ENCODE data around the gene DHRS13.

GRCh38 chr17:28853295-28853694 lies 49.6 kb downstream of the DHRS13 start:
- TF ChIP-seq MAX (IDR thresholded peaks at IDR 0.05) (no peak), POLR2A (IDR thresholded peaks at IDR 0.05; ENCODE audit: low read length) (no peak), CTCF (IDR thresholded peaks at IDR 0.05) (no peak), EP300 (IDR thresholded peaks at IDR 0.05) (no peak), CEBPB (IDR thresholded peaks at IDR 0.05) (no peak), KDM5A (IDR thresholded peaks at IDR 0.05) (no peak), NPAS2 (CRISPR knock-in tag; IDR thresholded peaks at IDR 0.05; ENCODE audit: borderline replicate concordance) (no peak), FOSL2 (IDR thresholded peaks at IDR 0.05) (no peak), FOSL2 (CRISPR knock-in tag; IDR thresholded peaks at IDR 0.05) (no peak), ZFP36 (IDR thresholded peaks at IDR 0.05; ENCODE audit: borderline replicate concordance, partially characterized antibody) (no peak)

Data from A549 (cell line).